Measurements from ENCODE around the gene CD37.
"Not testable (repeated sequence)": the region's sequence is repeated elsewhere in the genome, so short reads cannot be mapped to it uniquely, and the experiment has no call there.

Gene CD37, protein sequence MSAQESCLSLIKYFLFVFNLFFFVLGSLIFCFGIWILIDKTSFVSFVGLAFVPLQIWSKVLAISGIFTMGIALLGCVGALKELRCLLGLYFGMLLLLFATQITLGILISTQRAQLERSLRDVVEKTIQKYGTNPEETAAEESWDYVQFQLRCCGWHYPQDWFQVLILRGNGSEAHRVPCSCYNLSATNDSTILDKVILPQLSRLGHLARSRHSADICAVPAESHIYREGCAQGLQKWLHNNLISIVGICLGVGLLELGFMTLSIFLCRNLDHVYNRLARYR

DNA sequence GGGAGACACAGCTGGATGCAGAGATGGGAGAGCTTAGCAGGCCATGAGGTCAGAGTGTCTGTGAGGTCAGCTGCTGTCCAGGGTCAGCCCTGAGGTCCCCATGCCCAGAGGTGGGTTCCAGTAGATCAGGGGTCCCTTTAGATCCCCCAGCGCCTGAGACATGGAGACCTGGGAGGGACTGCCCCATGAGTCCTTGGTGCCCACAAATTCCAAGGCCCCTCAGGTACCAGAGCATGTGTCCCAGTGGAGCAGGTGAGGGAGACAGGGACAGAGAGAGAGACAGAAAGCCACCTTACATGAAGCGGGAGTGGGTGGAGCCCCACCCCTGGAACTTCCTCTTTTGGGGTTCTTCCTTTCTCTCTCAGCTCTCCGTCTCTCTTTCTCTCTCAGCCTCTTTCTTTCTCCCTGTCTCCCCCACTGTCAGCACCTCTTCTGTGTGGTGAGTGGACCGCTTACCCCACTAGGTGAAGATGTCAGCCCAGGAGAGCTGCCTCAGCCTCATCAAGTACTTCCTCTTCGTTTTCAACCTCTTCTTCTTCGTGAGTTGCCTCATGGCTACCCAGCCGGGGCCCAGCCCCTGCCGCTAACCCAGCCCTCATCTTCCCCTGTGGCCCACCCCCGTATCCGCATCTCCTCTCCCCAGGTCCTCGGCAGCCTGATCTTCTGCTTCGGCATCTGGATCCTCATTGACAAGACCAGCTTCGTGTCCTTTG is at the start of gene CD37:
TSS of gene CD37 (plus strand) at position 336 of the 713 bp plus-strand sequence. CDS start at position 471, 135 bp downstream.
- no peaks in the 10 kb centered on the region for H3K27me3 ChIP-seq (ENCODE audit: low read depth, low read length)
- peaks cover 90% of the 10 kb centered on the region for H3K4me1 ChIP-seq (ENCODE audit: low read length)
- peaks cover 44% of the 10 kb centered on the region for H3K36me3 ChIP-seq (replicated peaks; ENCODE audit: low read depth, low read length)
- TF ChIP-seq, protein P1, sequence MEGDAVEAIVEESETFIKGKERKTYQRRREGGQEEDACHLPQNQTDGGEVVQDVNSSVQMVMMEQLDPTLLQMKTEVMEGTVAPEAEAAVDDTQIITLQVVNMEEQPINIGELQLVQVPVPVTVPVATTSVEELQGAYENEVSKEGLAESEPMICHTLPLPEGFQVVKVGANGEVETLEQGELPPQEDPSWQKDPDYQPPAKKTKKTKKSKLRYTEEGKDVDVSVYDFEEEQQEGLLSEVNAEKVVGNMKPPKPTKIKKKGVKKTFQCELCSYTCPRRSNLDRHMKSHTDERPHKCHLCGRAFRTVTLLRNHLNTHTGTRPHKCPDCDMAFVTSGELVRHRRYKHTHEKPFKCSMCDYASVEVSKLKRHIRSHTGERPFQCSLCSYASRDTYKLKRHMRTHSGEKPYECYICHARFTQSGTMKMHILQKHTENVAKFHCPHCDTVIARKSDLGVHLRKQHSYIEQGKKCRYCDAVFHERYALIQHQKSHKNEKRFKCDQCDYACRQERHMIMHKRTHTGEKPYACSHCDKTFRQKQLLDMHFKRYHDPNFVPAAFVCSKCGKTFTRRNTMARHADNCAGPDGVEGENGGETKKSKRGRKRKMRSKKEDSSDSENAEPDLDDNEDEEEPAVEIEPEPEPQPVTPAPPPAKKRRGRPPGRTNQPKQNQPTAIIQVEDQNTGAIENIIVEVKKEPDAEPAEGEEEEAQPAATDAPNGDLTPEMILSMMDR (IDR thresholded peaks at IDR 0.05; ENCODE audit: low read depth, low read length): no peak
- TF ChIP-seq EZH2phosphoT487 (IDR thresholded peaks at IDR 0.05; ENCODE audit: low read depth): no peak
- H2AFZ ChIP-seq (ENCODE audit: low read depth, low read length): no peak within 1 kb of the TSS
- peak within 1 kb of the TSS; percentile 99 for H3K9ac ChIP-seq (ENCODE audit: low read length)
- H3K27ac ChIP-seq (ENCODE audit: low read length): peak within 1 kb of the TSS; percentile 99
- H3K4me2 ChIP-seq (ENCODE audit: low read length): peak within 1 kb of the TSS; percentile 100
- peaks cover 62% of the 10 kb centered on the region for H3K79me2 ChIP-seq (ENCODE audit: low read length)
- peaks cover 29% of the 10 kb centered on the region for H4K20me1 ChIP-seq (ENCODE audit: insufficient read depth, low read length)
- peak within 1 kb of the TSS; percentile 90 for H3K4me3 ChIP-seq (ENCODE audit: low read length)
- no peaks in the 10 kb centered on the region for H3K9me3 ChIP-seq (ENCODE audit: insufficient read depth, low read length)

DNA sequence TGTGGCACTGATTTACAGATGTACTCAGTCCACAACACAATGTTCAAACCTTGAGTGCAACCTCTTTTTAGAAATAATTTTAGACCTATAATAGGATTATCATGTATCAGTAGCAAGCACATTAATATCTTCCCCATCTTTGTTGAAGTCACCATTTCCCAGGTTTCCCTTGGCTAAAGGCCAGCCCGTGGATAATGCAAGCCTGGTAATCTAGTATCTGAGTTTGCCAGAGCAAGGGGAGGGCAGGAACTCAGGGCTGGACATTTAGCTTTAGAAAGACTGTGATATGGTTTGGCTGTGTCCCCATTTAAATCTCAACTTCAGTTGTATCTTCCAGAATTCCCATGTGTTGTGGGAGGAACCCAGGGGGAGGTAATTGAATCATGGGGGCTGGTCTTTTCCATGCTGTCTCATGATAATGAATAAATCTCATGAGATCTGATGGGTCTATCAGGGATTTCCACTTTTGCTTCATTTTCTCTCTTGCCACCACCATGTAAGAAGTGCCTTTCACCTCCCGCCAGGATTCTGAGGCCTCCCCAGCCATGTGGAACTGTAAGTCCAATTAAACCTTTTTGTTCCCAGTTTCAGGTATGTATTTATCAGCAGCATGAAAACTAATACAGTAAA is 48.0 kb upstream of the CD37 start:
- H3K36me3 ChIP-seq (replicated peaks; ENCODE audit: low read depth, low read length): no peaks in the 10 kb centered on the region
- H3K79me2 ChIP-seq (ENCODE audit: low read length): no peaks in the 10 kb centered on the region
- no peak overlapping the region for H3K9ac ChIP-seq (ENCODE audit: low read length)
- no peak overlapping the region for H3K27ac ChIP-seq (ENCODE audit: low read length)
- no peaks in the 10 kb centered on the region for H3K9me3 ChIP-seq (ENCODE audit: insufficient read depth, low read length)
- no peak overlapping the region for H3K4me2 ChIP-seq (ENCODE audit: low read length)
- H4K20me1 ChIP-seq (ENCODE audit: insufficient read depth, low read length): no peaks in the 10 kb centered on the region
- TF ChIP-seq EZH2phosphoT487 (IDR thresholded peaks at IDR 0.05; ENCODE audit: low read depth): no peak
- TF ChIP-seq, protein P1 (IDR thresholded peaks at IDR 0.05; ENCODE audit: low read depth, low read length): no peak
- no peaks in the 10 kb centered on the region for H3K4me1 ChIP-seq (ENCODE audit: low read length)
- H3K27me3 ChIP-seq (ENCODE audit: low read depth, low read length): no peaks in the 10 kb centered on the region
- H2AFZ ChIP-seq (ENCODE audit: low read depth, low read length): no peak overlapping the region
- H3K4me3 ChIP-seq (ENCODE audit: low read length): no peak overlapping the region

DNA sequence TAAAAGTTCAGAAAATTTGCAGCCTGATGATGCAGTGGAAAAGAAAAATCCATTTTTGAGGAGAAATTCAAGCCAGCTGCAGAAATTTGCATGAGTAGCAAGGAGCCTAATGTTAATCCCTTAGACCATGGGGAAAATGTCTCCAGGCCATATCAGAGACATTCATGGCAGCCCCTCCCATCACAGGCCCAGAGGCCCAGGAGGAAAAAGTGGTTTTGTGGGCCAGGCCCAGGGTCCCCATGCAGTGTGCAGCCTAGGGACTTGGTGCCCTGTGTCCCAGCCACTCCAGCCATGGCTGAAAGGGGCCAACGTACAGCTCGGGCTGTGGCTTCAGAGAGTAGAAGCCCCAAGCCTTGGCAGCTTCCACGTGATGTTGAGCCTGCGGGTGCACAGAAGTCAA is 47.0 kb upstream of the CD37 start:
- not testable (repeated sequence) for H3K9ac ChIP-seq (ENCODE audit: low read length); H3K79me2 ChIP-seq (ENCODE audit: low read length); H3K4me2 ChIP-seq (ENCODE audit: low read length); H3K27ac ChIP-seq (ENCODE audit: low read length); H4K20me1 ChIP-seq (ENCODE audit: insufficient read depth, low read length); H3K4me1 ChIP-seq (ENCODE audit: low read length); H2AFZ ChIP-seq (ENCODE audit: low read depth, low read length); H3K36me3 ChIP-seq (replicated peaks; ENCODE audit: low read depth, low read length); H3K4me3 ChIP-seq (ENCODE audit: low read length); H3K9me3 ChIP-seq (ENCODE audit: insufficient read depth, low read length); H3K27me3 ChIP-seq (ENCODE audit: low read depth, low read length)

DNA sequence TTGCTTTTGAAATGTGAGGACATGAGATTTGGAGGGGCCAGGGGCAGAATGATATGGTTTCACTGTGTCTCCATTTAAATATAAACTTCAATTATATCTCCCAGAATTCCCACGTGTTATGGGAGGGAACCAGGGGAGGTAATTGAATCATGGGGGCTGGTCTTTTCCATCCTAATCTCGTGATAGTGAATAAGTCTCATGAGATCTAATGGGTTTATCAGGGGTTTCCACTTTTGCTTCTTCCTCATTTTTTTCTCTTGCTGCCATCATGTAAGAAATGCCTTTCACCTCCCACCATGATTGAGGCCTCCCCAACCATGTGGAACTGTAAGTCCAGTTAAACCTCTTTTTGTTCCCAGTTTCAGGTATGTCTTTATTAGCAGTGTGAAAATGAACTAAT is 45.9 kb upstream of the CD37 start:
- not testable (repeated sequence) for H3K4me2 ChIP-seq (ENCODE audit: low read length); H3K36me3 ChIP-seq (replicated peaks; ENCODE audit: low read depth, low read length); H3K79me2 ChIP-seq (ENCODE audit: low read length)

DNA sequence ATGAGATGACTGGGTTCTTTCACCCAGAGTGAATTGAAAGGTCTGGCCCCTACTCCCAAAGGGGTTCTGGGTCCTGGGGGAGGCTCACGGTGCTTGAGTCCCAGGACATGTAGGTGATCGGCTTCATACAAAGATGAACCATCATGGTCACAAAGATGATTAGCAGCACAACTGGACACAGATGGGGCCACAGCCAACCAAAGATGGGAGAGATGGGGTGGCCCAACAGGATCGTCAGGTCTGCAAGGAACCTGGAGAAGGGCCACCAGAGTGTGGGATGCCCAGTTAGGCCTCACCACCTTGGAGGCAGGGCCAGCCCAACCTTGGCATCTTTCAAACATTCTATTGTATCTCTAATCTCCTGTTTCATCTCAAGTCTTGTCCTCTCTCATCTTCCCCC is 44.7 kb upstream of the CD37 start:
- Histone ChIP-seq H3K9ac (ENCODE audit: low read length) (no peak overlapping the region), H3K79me2 (ENCODE audit: low read length) (no peaks in the 10 kb centered on the region), H3K4me2 (ENCODE audit: low read length) (no peak overlapping the region), H3K36me3 (replicated peaks; ENCODE audit: low read depth, low read length) (no peaks in the 10 kb centered on the region), H3K27ac (ENCODE audit: low read length) (no peak overlapping the region), H4K20me1 (ENCODE audit: insufficient read depth, low read length) (no peaks in the 10 kb centered on the region), H3K4me1 (ENCODE audit: low read length) (no peaks in the 10 kb centered on the region), H3K9me3 (ENCODE audit: insufficient read depth, low read length) (no peaks in the 10 kb centered on the region), H3K4me3 (ENCODE audit: low read length) (no peak overlapping the region), H3K27me3 (ENCODE audit: low read depth, low read length) (no peaks in the 10 kb centered on the region), H2AFZ (ENCODE audit: low read depth, low read length) (no peak overlapping the region)
- no peak for TF ChIP-seq EZH2phosphoT487 (IDR thresholded peaks at IDR 0.05; ENCODE audit: low read depth)
- TF ChIP-seq, protein P1 (IDR thresholded peaks at IDR 0.05; ENCODE audit: low read depth, low read length): no peak

More for the DNA sequence above, 45.9 kb upstream of the CD37 start:
- H3K4me3 ChIP-seq (ENCODE audit: low read length); H3K27me3 ChIP-seq (ENCODE audit: low read depth, low read length); H3K27ac ChIP-seq (ENCODE audit: low read length); H3K9ac ChIP-seq (ENCODE audit: low read length); H4K20me1 ChIP-seq (ENCODE audit: insufficient read depth, low read length); H3K4me1 ChIP-seq (ENCODE audit: low read length); H2AFZ ChIP-seq (ENCODE audit: low read depth, low read length); H3K9me3 ChIP-seq (ENCODE audit: insufficient read depth, low read length): not testable (repeated sequence)

All from OCI-LY3 (cell line).